HG02852 (cell line): Measurements from ENCODE around the gene MSL3B.

Experiments used
- ATAC-seq: cut with Tn5 transposase; IDR thresholded peaks from one replicate; pipeline ENCODE4 v1.9.1; 2021; ENCODE audit warnings: mild to moderate bottlenecking, moderate library complexity; ENCODE audit not compliant: unreplicated experiment

MSL3B gene

GRCh38 chr2:233835230-233836186 is 32.7 kb downstream of the MSL3B start:
- ATAC-seq, result no peak

- ATAC-seq, result no peak
Observed at GRCh38 chr2:233833345-233833744, 34.8 kb downstream of the MSL3B start.

GRCh38 chr2:233832869-233833311 is 35.3 kb downstream of the MSL3B start:
- ATAC-seq, result no peak

- no peak for ATAC-seq
Observed at GRCh38 chr2:233832414-233832813, 35.8 kb downstream of the MSL3B start.

GRCh38 chr2:233831861-233832260 is 36.3 kb downstream of the MSL3B start:
- no peak for ATAC-seq

- ATAC-seq, result no peak
Observed at GRCh38 chr2:233831011-233831721, 37.0 kb downstream of the MSL3B start.

GRCh38 chr2:233830111-233830802 is 37.9 kb downstream of the MSL3B start:
- no peak for ATAC-seq

- ATAC-seq, result no peak
Observed at GRCh38 chr2:233829193-233830110, 38.7 kb downstream of the MSL3B start.

- ATAC-seq, result no peak
Observed at GRCh38 chr2:233828546-233829192, 39.5 kb downstream of the MSL3B start.

GRCh38 chr2:233824373-233824772 is 43.8 kb downstream of the MSL3B start:
- ATAC-seq, result no peak

GRCh38 chr2:233823731-233824121 is 44.5 kb downstream of the MSL3B start:
- ATAC-seq, result no peak

- ATAC-seq, result no peak
Observed at GRCh38 chr2:233822781-233823730, 45.1 kb downstream of the MSL3B start.

- ATAC-seq, result no peak
Observed at GRCh38 chr2:233822101-233822771, 46.0 kb downstream of the MSL3B start.

- ATAC-seq, result no peak
Observed at GRCh38 chr2:233821709-233822100, 46.5 kb downstream of the MSL3B start.

- ATAC-seq, result no peak
Observed at GRCh38 chr2:233821196-233821595, 47.0 kb downstream of the MSL3B start.

- ATAC-seq, result no peak
Observed at GRCh38 chr2:233820774-233821105, 47.4 kb downstream of the MSL3B start.

GRCh38 chr2:233819884-233820773 is 48.1 kb downstream of the MSL3B start:
- no peak for ATAC-seq
